ENCODE measurements around the gene HPRT1.

- TF ChIP-seq, protein P1, sequence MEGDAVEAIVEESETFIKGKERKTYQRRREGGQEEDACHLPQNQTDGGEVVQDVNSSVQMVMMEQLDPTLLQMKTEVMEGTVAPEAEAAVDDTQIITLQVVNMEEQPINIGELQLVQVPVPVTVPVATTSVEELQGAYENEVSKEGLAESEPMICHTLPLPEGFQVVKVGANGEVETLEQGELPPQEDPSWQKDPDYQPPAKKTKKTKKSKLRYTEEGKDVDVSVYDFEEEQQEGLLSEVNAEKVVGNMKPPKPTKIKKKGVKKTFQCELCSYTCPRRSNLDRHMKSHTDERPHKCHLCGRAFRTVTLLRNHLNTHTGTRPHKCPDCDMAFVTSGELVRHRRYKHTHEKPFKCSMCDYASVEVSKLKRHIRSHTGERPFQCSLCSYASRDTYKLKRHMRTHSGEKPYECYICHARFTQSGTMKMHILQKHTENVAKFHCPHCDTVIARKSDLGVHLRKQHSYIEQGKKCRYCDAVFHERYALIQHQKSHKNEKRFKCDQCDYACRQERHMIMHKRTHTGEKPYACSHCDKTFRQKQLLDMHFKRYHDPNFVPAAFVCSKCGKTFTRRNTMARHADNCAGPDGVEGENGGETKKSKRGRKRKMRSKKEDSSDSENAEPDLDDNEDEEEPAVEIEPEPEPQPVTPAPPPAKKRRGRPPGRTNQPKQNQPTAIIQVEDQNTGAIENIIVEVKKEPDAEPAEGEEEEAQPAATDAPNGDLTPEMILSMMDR (IDR thresholded peaks at IDR 0.05; ENCODE audit: poor library complexity): no peak
- TF ChIP-seq EZH2phosphoT487 (IDR thresholded peaks at IDR 0.05; ENCODE audit: low read depth, severe bottlenecking, unreplicated experiment): no peak
Measured at GRCh38 chrX:134530845-134531244, 70.9 kb downstream of the HPRT1 start.
